Stimulated activated CD8-positive, alpha-beta memory T cell treated with anti-CD3 and anti-CD28 coated beads, Interleukin-15, amount 100 ng/mL, for 48 hours (primary cell): ENCODE measurements around the gene G3BP2.
"Not testable (repeated sequence)": the region's sequence is repeated elsewhere in the genome, so short reads cannot be mapped to it uniquely, and the experiment has no call there.

Experiments
- DNase-seq, 2 donors: peaks; one replicate each; pipeline ENCODE4 v3.0.0-alpha.2; 2020; ENCODE audit warnings: low read depth in 2 of 2

G3BP2 gene

GRCh38 chr4:75683482-75684155 lies 10.4 kb upstream of the G3BP2 start:
- DNase-seq = no peak

GRCh38 chr4:75679876-75680575 lies 6.8 kb upstream of the G3BP2 start:
- no peak for DNase-seq

GRCh38 chr4:75678965-75679364 lies 5.8 kb upstream of the G3BP2 start:
- DNase-seq = no peak

GRCh38 chr4:75678473-75678872 lies 5.3 kb upstream of the G3BP2 start:
- no peak for DNase-seq

- no peak for DNase-seq
Observed at GRCh38 chr4:75675004-75675531, 1.9 kb upstream of the G3BP2 start.

- no peak for DNase-seq
Observed at GRCh38 chr4:75673959-75674328, 733 bp upstream of the G3BP2 start.

GRCh38 chr4:75672461-75673026 lies 667 bp downstream of the G3BP2 start:
- DNase-seq = peak; percentile 68 to 70

- no peak for DNase-seq
Observed at GRCh38 chr4:75671802-75672421, 1.3 kb downstream of the G3BP2 start.

GRCh38 chr4:75668596-75668995 lies 4.6 kb downstream of the G3BP2 start:
- DNase-seq = no peak

GRCh38 chr4:75667636-75668035 lies 5.6 kb downstream of the G3BP2 start:
- DNase-seq = not testable (repeated sequence)

GRCh38 chr4:75666299-75666698 lies 6.9 kb downstream of the G3BP2 start:
- no peak for DNase-seq

- not testable (repeated sequence) for DNase-seq
Observed at GRCh38 chr4:75664604-75665003, 8.6 kb downstream of the G3BP2 start.

GRCh38 chr4:75662626-75663025 lies 10.6 kb downstream of the G3BP2 start:
- DNase-seq = no peak

- no peak for DNase-seq
Observed at GRCh38 chr4:75660491-75660890, 12.7 kb downstream of the G3BP2 start.

GRCh38 chr4:75659512-75660031 lies 13.6 kb downstream of the G3BP2 start:
- no peak for DNase-seq

- DNase-seq = no peak
Observed at GRCh38 chr4:75658876-75659275, 14.3 kb downstream of the G3BP2 start.

- no peak for DNase-seq
Observed at GRCh38 chr4:75655562-75655961, 17.6 kb downstream of the G3BP2 start.

- no peak for DNase-seq
Observed at GRCh38 chr4:75654905-75655304, 18.3 kb downstream of the G3BP2 start.

- DNase-seq = no peak
Observed at GRCh38 chr4:75653845-75654503, 19.2 kb downstream of the G3BP2 start.

- DNase-seq = no peak
Observed at GRCh38 chr4:75644095-75644494, 29.1 kb downstream of the G3BP2 start.

- DNase-seq = no peak
Observed at GRCh38 chr4:75643651-75644050, 29.6 kb downstream of the G3BP2 start.
